Measurements from ENCODE around the gene SERPINB6. TPM values are rescaled to one million over a fixed set of nuclear protein-coding genes. Genes with fewer than 3 reads are reported as not detected.
A peak's percentile ranks its signal among the peaks of the same experiment; 100 is the strongest.
"Not testable (repeated sequence)": the region's sequence is repeated elsewhere in the genome, so short reads cannot be mapped to it uniquely, and the experiment has no call there.

Gene SERPINB6
- polyA plus RNA-seq, 1 experiment = 89.6 TPM

DNA sequence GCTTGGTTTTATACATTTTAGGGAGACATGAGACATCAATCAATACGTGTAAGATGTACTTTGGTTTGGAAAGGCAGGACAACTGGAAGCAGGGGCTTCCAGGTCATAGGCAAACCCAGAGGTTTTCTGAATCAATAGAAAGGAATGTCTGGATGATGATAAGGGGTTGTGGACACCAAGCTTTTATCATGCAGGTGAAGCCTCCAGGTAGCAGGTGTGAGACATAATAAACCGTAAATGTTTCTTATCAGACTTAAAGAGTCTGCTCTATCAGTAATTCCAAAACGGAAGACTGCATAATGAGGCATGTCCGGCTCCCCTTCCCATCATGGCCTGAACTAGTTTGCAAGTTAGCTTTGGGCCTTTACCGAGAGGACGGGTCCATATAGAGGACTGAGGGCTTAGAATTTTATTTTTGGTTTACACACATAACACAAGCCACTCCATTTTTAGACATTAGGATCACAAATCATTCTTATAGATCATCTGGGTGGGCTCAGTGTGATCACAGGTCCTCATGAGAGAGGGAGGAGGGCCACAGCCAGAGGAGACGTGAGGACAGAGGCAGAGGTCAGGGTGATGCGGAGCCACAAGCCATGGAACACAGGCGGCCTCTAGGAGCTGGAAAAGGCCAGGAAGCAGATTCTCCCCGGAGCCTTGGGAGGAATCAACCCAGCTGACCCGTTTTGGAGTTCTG, 57.6 kb downstream of the SERPINB6 start:
- CTCF ChIA-PET = interaction anchor here (0.9 to 2.2 kb wide), 6 partner anchors 16 to 123 kb away, joined by 3 to 15 read pairs (median 4); no protein-coding TSS in a partner anchor
- no peak for DNase-seq (ENCODE audit: low read depth)
- H3K4me3 ChIP-seq (ENCODE audit: low read depth, low read length) = no peak overlapping the region
- POLR2A ChIA-PET = no interaction called here
- TF ChIP-seq, protein P1, sequence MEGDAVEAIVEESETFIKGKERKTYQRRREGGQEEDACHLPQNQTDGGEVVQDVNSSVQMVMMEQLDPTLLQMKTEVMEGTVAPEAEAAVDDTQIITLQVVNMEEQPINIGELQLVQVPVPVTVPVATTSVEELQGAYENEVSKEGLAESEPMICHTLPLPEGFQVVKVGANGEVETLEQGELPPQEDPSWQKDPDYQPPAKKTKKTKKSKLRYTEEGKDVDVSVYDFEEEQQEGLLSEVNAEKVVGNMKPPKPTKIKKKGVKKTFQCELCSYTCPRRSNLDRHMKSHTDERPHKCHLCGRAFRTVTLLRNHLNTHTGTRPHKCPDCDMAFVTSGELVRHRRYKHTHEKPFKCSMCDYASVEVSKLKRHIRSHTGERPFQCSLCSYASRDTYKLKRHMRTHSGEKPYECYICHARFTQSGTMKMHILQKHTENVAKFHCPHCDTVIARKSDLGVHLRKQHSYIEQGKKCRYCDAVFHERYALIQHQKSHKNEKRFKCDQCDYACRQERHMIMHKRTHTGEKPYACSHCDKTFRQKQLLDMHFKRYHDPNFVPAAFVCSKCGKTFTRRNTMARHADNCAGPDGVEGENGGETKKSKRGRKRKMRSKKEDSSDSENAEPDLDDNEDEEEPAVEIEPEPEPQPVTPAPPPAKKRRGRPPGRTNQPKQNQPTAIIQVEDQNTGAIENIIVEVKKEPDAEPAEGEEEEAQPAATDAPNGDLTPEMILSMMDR (IDR thresholded peaks at IDR 0.05; ENCODE audit: insufficient read depth, low read depth, low read length) = no peak
- peaks cover 1% of the 10 kb centered on the region; the same call in 1 of the 2 replicates for H3K27me3 ChIP-seq (ENCODE audit: control insufficient read depth, insufficient read depth, low read length)
- H3K36me3 ChIP-seq (ENCODE audit: control insufficient read depth, insufficient read depth, low read length) = no peaks in the 10 kb centered on the region

GRCh38 chr6:2911171-2911570, 60.2 kb downstream of the SERPINB6 start:
- H3K36me3 ChIP-seq (ENCODE audit: control insufficient read depth, insufficient read depth, low read length) = no peaks in the 10 kb centered on the region
- DNase-seq (ENCODE audit: low read depth) = no peak
- TF ChIP-seq, protein P1 (IDR thresholded peaks at IDR 0.05; ENCODE audit: insufficient read depth, low read depth, low read length) = no peak
- H3K27me3 ChIP-seq (ENCODE audit: control insufficient read depth, insufficient read depth, low read length) = 0 out of 2 replicates have a peak, but pooled peaks cover 1% of the 10 kb centered on the region
- POLR2A ChIA-PET = no interaction called here
- CTCF ChIA-PET = interaction anchor here (0.8 to 1.5 kb wide), 8 partner anchors 9 to 122 kb away, joined by 3 to 13 read pairs (median 4); no protein-coding TSS in a partner anchor
- no peak overlapping the region for H3K4me3 ChIP-seq (ENCODE audit: low read depth, low read length)

- TF ChIP-seq, protein P1 (IDR thresholded peaks at IDR 0.05; ENCODE audit: insufficient read depth, low read depth, low read length) = no peak
- H3K36me3 ChIP-seq (ENCODE audit: control insufficient read depth, insufficient read depth, low read length) = no peaks in the 10 kb centered on the region
- ChIA-PET CTCF (interaction anchor here (0.8 kb wide), 1 partner anchor 22 kb away, joined by 3 read pairs; no protein-coding TSS in a partner anchor), POLR2A (no interaction called here)
- DNase-seq (ENCODE audit: low read depth) = no peak
- no peak overlapping the region for H3K4me3 ChIP-seq (ENCODE audit: low read depth, low read length)
- 0 out of 2 replicates have a peak, but pooled peaks cover 1% of the 10 kb centered on the region for H3K27me3 ChIP-seq (ENCODE audit: control insufficient read depth, insufficient read depth, low read length)
Measured at GRCh38 chr6:2909718-2910117, 61.6 kb downstream of the SERPINB6 start.

- DNase-seq (ENCODE audit: low read depth); H3K27me3 ChIP-seq (ENCODE audit: control insufficient read depth, insufficient read depth, low read length); H3K4me3 ChIP-seq (ENCODE audit: low read depth, low read length); H3K36me3 ChIP-seq (ENCODE audit: control insufficient read depth, insufficient read depth, low read length); POLR2A ChIA-PET: not testable (repeated sequence)
- CTCF ChIA-PET = interaction anchor here (0.8 kb wide), 1 partner anchor 23 kb away, joined by 3 read pairs; no protein-coding TSS in a partner anchor
Measured at GRCh38 chr6:2909051-2909606, 62.2 kb downstream of the SERPINB6 start.

GRCh38 chr6:2908516-2908915, 62.9 kb downstream of the SERPINB6 start:
- H3K27me3 ChIP-seq (ENCODE audit: control insufficient read depth, insufficient read depth, low read length); H3K4me3 ChIP-seq (ENCODE audit: low read depth, low read length); DNase-seq (ENCODE audit: low read depth); H3K36me3 ChIP-seq (ENCODE audit: control insufficient read depth, insufficient read depth, low read length); POLR2A ChIA-PET; CTCF ChIA-PET: not testable (repeated sequence)

DNA sequence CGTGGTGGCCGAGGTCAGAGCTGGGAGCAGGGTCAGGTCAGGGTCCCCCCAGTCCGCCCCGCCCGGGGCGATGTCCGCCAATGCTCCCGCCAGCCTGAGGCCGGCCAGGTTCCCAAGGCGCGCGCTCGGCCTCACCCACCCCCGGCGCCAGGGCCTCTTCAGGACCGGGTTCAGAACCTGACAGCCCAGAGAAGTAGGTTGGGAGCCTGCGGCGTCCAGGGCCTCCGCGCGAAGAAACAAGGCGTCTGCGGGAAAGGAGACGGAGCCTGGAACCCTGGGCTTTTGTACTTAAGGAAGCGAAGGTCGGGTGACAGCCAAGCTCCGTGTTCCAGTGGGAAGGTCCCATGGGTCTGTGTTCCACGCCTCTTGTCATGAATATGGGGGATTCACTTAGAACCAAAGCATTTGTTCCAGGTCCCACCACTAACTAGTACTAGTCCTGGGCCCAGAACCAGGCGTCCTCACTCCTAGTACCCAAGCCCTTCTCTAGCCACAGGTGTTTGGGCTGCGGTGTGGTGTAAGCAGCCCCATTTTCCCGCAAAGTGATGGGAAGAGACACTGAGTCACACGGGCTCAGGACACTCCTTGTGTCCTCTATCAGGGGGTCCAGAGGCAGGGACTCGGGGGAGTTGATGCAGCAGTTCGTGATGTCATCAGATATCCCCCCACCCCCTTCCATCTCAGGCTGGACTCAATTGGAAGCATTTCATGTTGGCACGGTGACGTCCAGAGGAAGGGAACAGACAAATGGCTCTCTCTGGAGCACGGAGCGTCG, 67.8 kb downstream of the SERPINB6 start:
- H3K36me3 ChIP-seq (ENCODE audit: control insufficient read depth, insufficient read depth, low read length); DNase-seq (ENCODE audit: low read depth); POLR2A ChIA-PET; H3K27me3 ChIP-seq (ENCODE audit: control insufficient read depth, insufficient read depth, low read length): not testable (repeated sequence)
- H3K4me3 ChIP-seq (ENCODE audit: low read depth, low read length) = peak overlapping the region; percentile 74
- CTCF ChIA-PET = interaction anchor here (1.5 kb wide), 1 partner anchor 57 kb away, joined by 3 read pairs; no protein-coding TSS in a partner anchor

DNA sequence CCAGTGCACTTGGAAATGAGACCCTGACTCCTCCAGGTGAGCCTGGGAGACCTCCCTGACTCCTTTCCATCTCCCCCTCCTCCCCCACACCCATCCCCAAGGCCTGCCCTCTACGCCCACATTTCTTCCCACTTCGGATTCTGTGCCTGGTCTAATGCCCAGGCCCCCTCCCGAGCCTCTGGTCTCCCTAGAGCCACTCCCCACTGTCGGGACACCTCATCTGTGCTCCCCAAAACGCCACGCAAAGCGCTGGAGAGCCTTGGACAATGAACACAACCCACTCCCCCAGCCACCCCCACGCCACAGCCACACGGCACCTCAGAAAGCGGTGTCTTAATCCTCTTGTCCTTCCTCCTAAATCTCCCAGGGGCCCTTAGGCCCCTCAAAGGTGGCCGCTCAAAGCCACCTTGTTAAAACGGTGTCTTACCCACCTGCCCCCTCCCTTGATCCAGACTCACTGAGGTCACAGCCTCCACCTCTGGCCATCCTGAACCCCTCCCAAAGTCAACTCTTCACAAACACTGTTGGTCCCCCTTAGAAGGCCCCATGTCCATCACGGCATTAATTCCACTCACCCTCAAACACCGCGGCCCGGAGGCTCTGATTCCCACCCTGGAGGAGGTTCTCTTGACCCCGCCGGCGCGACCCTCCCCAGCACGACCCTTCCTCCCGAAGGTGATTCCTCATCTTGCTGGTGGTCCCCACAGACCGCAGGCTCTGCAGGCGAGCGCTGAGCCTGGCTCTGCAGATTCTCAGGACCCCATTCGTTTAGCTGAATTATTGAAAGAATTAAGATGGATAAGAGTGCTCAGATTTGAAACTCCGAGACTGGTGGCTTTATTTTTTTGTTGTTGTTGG, 69.5 kb downstream of the SERPINB6 start:
- peak overlapping the region; percentile 74 for H3K4me3 ChIP-seq (ENCODE audit: low read depth, low read length)
- CTCF ChIA-PET = interaction anchor here (1.1 to 1.4 kb wide), 2 partner anchors 33 to 152 kb away, joined by 3 read pairs; no protein-coding TSS in a partner anchor
- DNase-seq (ENCODE audit: low read depth); H3K27me3 ChIP-seq (ENCODE audit: control insufficient read depth, insufficient read depth, low read length); H3K36me3 ChIP-seq (ENCODE audit: control insufficient read depth, insufficient read depth, low read length); POLR2A ChIA-PET: not testable (repeated sequence)
